ENCODE measurements around the gene TNFRSF1B. TPM values are rescaled to one million over a fixed set of nuclear protein-coding genes. Genes with fewer than 3 reads are reported as not detected.
A peak's percentile ranks its signal among the peaks of the same experiment; 100 is the strongest.

The TNFRSF1B gene
- total RNA-seq, 1 donor from 2014 or later, result 98.6 TPM

GRCh38 chr1:12232221-12232620 lies 65.4 kb downstream of the TNFRSF1B start:
- Mint-ChIP-seq H3K36me3 (ENCODE audit: low read depth) (peaks cover 28% of the 10 kb centered on the region), H3K27ac (no peak overlapping the region), H3K9me3 (no peaks in the 10 kb centered on the region), H3K4me1 (peaks cover 19% of the 10 kb centered on the region), H3K27me3 (peaks cover 3% of the 10 kb centered on the region), H3K4me3 (peak overlapping the region; percentile 58)
- TF ChIP-seq, protein P1, sequence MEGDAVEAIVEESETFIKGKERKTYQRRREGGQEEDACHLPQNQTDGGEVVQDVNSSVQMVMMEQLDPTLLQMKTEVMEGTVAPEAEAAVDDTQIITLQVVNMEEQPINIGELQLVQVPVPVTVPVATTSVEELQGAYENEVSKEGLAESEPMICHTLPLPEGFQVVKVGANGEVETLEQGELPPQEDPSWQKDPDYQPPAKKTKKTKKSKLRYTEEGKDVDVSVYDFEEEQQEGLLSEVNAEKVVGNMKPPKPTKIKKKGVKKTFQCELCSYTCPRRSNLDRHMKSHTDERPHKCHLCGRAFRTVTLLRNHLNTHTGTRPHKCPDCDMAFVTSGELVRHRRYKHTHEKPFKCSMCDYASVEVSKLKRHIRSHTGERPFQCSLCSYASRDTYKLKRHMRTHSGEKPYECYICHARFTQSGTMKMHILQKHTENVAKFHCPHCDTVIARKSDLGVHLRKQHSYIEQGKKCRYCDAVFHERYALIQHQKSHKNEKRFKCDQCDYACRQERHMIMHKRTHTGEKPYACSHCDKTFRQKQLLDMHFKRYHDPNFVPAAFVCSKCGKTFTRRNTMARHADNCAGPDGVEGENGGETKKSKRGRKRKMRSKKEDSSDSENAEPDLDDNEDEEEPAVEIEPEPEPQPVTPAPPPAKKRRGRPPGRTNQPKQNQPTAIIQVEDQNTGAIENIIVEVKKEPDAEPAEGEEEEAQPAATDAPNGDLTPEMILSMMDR (IDR thresholded peaks at IDR 0.05), result no peak
- DNase-seq (no peak), ATAC-seq (ENCODE audit: low read depth) (no peak)
- intact Hi-C loops (cut with micrococcal nuclease), result no loop called here
- ChIA-PET POLR2A (no interaction called here), CTCF (interaction anchor here (0.8 kb wide), 1 partner anchor 12 kb away, joined by 4 read pairs; no protein-coding TSS in a partner anchor)

DNA sequence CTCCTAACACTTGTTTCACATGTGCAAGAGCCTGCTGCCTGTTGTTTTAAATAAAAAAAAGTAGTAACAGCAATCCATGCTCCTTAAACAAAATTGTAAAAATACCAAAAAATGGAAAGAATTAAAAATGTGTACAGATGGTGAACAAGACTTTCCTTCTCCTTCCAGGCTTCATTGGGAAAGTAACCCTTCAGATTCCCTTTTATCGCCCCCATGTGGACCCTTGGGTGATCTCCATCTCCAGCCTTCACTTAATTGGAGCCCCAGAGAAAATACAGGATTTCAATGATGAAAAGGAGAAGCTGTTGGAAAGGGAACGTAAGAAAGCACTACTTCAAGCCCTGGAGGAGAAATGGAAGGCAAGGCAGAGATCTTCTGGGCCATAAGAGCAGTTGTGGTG lies 77.3 kb downstream of the TNFRSF1B start:
- no peak for DNase-seq

DNA sequence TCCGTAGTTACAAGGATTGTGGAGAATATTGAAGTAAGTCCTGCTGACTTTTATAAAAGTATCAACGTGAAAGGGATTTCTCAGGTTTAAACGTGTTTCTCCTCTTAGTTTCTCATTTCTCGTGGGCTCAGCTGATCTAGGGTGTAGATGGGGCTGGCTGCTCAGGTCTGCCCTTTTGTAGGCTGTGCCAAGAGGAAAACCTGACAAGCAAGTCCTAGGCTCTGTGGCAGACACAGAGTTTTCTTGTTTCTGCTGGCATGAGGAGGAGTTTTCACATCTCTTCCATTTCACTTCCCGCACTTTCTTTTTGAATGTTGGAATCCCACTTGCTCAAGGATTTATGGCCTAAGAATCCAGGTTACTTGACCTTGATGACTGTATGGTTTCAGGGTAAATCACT lies 77.8 kb downstream of the TNFRSF1B start:
- H3K4me1 Mint-ChIP-seq, result no peaks in the 10 kb centered on the region
- ChIA-PET CTCF (interaction anchor here (0.9 to 3.7 kb wide), 5 partner anchors 10 to 125 kb away, joined by 4 to 37 read pairs (median 6); no protein-coding TSS in a partner anchor), POLR2A (interaction anchor here (0.8 kb wide), 1 partner anchor 130 kb away, joined by 6 read pairs; no protein-coding TSS in a partner anchor)
- intact Hi-C loops (cut with micrococcal nuclease), result loop anchor here (1.0 kb wide), 1 partner anchor 119 kb away; no protein-coding TSS in a partner anchor
- H3K4me3 Mint-ChIP-seq, result no peak overlapping the region
- H3K9me3 Mint-ChIP-seq, result no peaks in the 10 kb centered on the region
- no peak overlapping the region for H3K27ac Mint-ChIP-seq
- H3K36me3 Mint-ChIP-seq (ENCODE audit: low read depth), result peaks cover 70% of the 10 kb centered on the region
- TF ChIP-seq, protein P1 (IDR thresholded peaks at IDR 0.05), result no peak
- ATAC-seq (ENCODE audit: low read depth), result no peak
- H3K27me3 Mint-ChIP-seq, result no peaks in the 10 kb centered on the region
- DNase-seq, result no peak

More for the DNA sequence above, 77.3 kb downstream of the TNFRSF1B start:
- Mint-ChIP-seq H3K9me3 (no peaks in the 10 kb centered on the region), H3K36me3 (ENCODE audit: low read depth) (peaks cover 65% of the 10 kb centered on the region), H3K4me3 (no peak overlapping the region), H3K4me1 (no peaks in the 10 kb centered on the region), H3K27me3 (no peaks in the 10 kb centered on the region), H3K27ac (no peak overlapping the region)
- CTCF ChIA-PET, result interaction anchor here (0.9 to 3.7 kb wide), 6 partner anchors 10 to 124 kb away, joined by 4 to 37 read pairs (median 6); no protein-coding TSS in a partner anchor
- intact Hi-C loops (cut with micrococcal nuclease), result loop anchor here (1.0 kb wide), 1 partner anchor 119 kb away; no protein-coding TSS in a partner anchor
- TF ChIP-seq, protein P1 (IDR thresholded peaks at IDR 0.05), result no peak
- no peak for ATAC-seq (ENCODE audit: low read depth)
- POLR2A ChIA-PET, result interaction anchor here (0.8 kb wide), 1 partner anchor 130 kb away, joined by 6 read pairs; no protein-coding TSS in a partner anchor

DNA sequence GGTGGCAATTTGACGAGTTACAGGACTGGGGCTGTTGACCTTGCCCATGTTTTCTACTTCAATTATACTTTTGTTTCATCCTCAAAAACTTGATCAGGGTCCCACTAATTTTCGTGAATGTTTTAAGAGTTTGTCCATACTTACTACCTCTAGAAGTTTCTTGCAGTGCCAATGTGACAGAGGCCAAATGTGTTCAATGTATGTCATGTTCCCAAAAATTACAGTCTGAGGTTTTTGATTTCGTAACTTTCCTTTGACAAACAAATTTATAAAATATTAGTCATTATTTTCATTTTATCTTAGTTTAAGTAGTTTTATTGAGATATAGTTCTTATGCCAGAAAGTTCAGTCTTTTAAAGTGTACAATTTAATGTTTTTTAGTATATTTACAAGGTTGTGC lies 78.3 kb downstream of the TNFRSF1B start:
- Mint-ChIP-seq H3K27me3 (no peaks in the 10 kb centered on the region), H3K4me1 (no peaks in the 10 kb centered on the region), H3K4me3 (no peak overlapping the region), H3K36me3 (ENCODE audit: low read depth) (peaks cover 73% of the 10 kb centered on the region), H3K27ac (no peak overlapping the region), H3K9me3 (no peaks in the 10 kb centered on the region)
- DNase-seq (no peak), ATAC-seq (ENCODE audit: low read depth) (no peak)
- TF ChIP-seq, protein P1 (IDR thresholded peaks at IDR 0.05), result no peak
- intact Hi-C loops (cut with micrococcal nuclease), result no loop called here
- ChIA-PET POLR2A (no interaction called here), CTCF (interaction anchor here (1.0 to 3.7 kb wide), 5 partner anchors 11 to 126 kb away, joined by 3 to 37 read pairs (median 7); no protein-coding TSS in a partner anchor)

- intact Hi-C loops (cut with micrococcal nuclease), result no loop called here
- no peaks in the 10 kb centered on the region for H3K27me3 Mint-ChIP-seq
- H3K36me3 Mint-ChIP-seq (ENCODE audit: low read depth), result peaks cover 79% of the 10 kb centered on the region
- DNase-seq (no peak), ATAC-seq (ENCODE audit: low read depth) (no peak)
- no peak overlapping the region for H3K4me3 Mint-ChIP-seq
- TF ChIP-seq, protein P1 (IDR thresholded peaks at IDR 0.05), result no peak
- POLR2A ChIA-PET, result no interaction called here
- H3K27ac Mint-ChIP-seq, result no peak overlapping the region
- H3K4me1 Mint-ChIP-seq, result no peaks in the 10 kb centered on the region
- CTCF ChIA-PET, result interaction anchor here (1.0 to 3.7 kb wide), 4 partner anchors 11 to 127 kb away, joined by 3 to 37 read pairs (median 6); no protein-coding TSS in a partner anchor
- no peaks in the 10 kb centered on the region for H3K9me3 Mint-ChIP-seq
These were observed 78.9 kb downstream of the TNFRSF1B start for GRCh38 chr1:12245733-12246132.
